ENCODE data around the gene OARD1.

Gene OARD1

GRCh38 chr6:41100871-41101287 lies 28.7 kb upstream of the OARD1 start:
- TF ChIP-seq CTCF (IDR thresholded peaks at IDR 0.05; ENCODE audit: control extremely low read depth, extremely low read depth, low read depth, missing control alignments) = no peak
- ChIA-PET CTCF (interaction anchor here (1.0 to 1.4 kb wide), 2 partner anchors 9 to 61 kb away, joined by 3 to 5 read pairs; no protein-coding TSS in a partner anchor), POLR2A (no interaction called here)
- no peak for DNase-seq (ENCODE audit: extremely low spot score)

GRCh38 chr6:41098366-41098765 lies 26.2 kb upstream of the OARD1 start:
- ChIA-PET POLR2A (no interaction called here), CTCF (interaction anchor here (1.5 kb wide), 1 partner anchor 26 kb away, joined by 3 read pairs; the partner anchor contains the start of genes NFYA and OARD1)
- TF ChIP-seq CTCF (IDR thresholded peaks at IDR 0.05; ENCODE audit: control extremely low read depth, extremely low read depth, low read depth, missing control alignments) = no peak
- DNase-seq (ENCODE audit: extremely low spot score) = no peak

GRCh38 chr6:41097467-41098090 lies 25.4 kb upstream of the OARD1 start:
- DNase-seq (ENCODE audit: extremely low spot score) = no peak
- no peak for TF ChIP-seq CTCF (IDR thresholded peaks at IDR 0.05; ENCODE audit: control extremely low read depth, extremely low read depth, low read depth, missing control alignments)
- CTCF ChIA-PET = no interaction called here
- POLR2A ChIA-PET = no interaction called here

- ChIA-PET CTCF (interaction anchor here (1.3 to 3.6 kb wide), 3 partner anchors 10 to 226 kb away, joined by 3 to 16 read pairs (median 16); no protein-coding TSS in a partner anchor), POLR2A (no interaction called here)
- TF ChIP-seq CTCF (IDR thresholded peaks at IDR 0.05; ENCODE audit: control extremely low read depth, extremely low read depth, low read depth, missing control alignments) = no peak
- DNase-seq (ENCODE audit: extremely low spot score) = no peak
These were observed 21.6 kb upstream of the OARD1 start for GRCh38 chr6:41093729-41094128.

- DNase-seq (ENCODE audit: extremely low spot score) = peak; percentile 24
- CTCF ChIA-PET = interaction anchor here (0.9 to 3.6 kb wide), 13 partner anchors 9 to 227 kb away, joined by 3 to 16 read pairs (median 4); partner anchors contain the start of genes NFYA and OARD1
- peak; percentile 37 for TF ChIP-seq CTCF (IDR thresholded peaks at IDR 0.05; ENCODE audit: control extremely low read depth, extremely low read depth, low read depth, missing control alignments)
- POLR2A ChIA-PET = no interaction called here
These were observed 20.4 kb upstream of the OARD1 start for GRCh38 chr6:41092421-41093140.

- no peak for DNase-seq (ENCODE audit: extremely low spot score)
- TF ChIP-seq CTCF (IDR thresholded peaks at IDR 0.05; ENCODE audit: control extremely low read depth, extremely low read depth, low read depth, missing control alignments) = no peak
- POLR2A ChIA-PET = no interaction called here
- CTCF ChIA-PET = interaction anchor here (0.9 to 3.6 kb wide), 8 partner anchors 8 to 228 kb away, joined by 4 to 16 read pairs (median 6); partner anchors contain the start of genes NFYA and OARD1
These were observed 18.9 kb upstream of the OARD1 start for GRCh38 chr6:41090841-41091761.

Measured in GM10248 (cell line).